GM23338 (cell line): ENCODE data around the gene CCDC197.

Experiments used
- CREB1 ChIP-seq: fragments of 250-450 bp; sonication (Bioruptor Pico); IDR thresholded peaks from 2 replicates; pipeline ENCODE4 v1.5.0; 2020; ENCODE audit warnings: low read depth, mild to moderate bottlenecking, moderate library complexity
- EZH2 ChIP-seq: fragments of 200-600 bp; sonication (generic); IDR thresholded peaks from one replicate; pipeline ENCODE4 v1.8.0; 2017; ENCODE audit warnings: antibody characterized with exemption, mild to moderate bottlenecking, low read depth; ENCODE audit not compliant: unreplicated experiment
- EZH2phosphoT487 ChIP-seq: fragments of 200-600 bp; sonication (generic); IDR thresholded peaks from one replicate; pipeline ENCODE4 v1.8.1; 2018; ENCODE audit warnings: antibody characterized with exemption; ENCODE audit not compliant: unreplicated experiment
- POLR2AphosphoS5 ChIP-seq: IDR thresholded peaks from 2 replicates; pipeline ENCODE4 v1.6.1; 2016; ENCODE audit warnings: antibody characterized with exemption, low read depth
- TF ChIP-seq, protein P1 (sequence below), 2 experiments: fragments of 200-600 bp in 1 of 2; sonication (generic) in 1 of 2; conservative IDR thresholded peaks; 2 replicates each; pipeline versions ENCODE4 v1.5.1 to v1.6.1; 2016 to 2017; ENCODE audit warnings: antibody characterized with exemption in 2 of 2, low read depth in 2 of 2, mild to moderate bottlenecking in 2 of 2, moderate library complexity in 1 of 2

GRCh38 chr14:94049625-94050023 lies 52.5 kb downstream of the CCDC197 start:
- TF ChIP-seq EZH2 (no peak), POLR2AphosphoS5 (no peak), EZH2phosphoT487 (no peak), CREB1 (CRISPR knock-in tag) (no peak)
- TF ChIP-seq, protein P1, sequence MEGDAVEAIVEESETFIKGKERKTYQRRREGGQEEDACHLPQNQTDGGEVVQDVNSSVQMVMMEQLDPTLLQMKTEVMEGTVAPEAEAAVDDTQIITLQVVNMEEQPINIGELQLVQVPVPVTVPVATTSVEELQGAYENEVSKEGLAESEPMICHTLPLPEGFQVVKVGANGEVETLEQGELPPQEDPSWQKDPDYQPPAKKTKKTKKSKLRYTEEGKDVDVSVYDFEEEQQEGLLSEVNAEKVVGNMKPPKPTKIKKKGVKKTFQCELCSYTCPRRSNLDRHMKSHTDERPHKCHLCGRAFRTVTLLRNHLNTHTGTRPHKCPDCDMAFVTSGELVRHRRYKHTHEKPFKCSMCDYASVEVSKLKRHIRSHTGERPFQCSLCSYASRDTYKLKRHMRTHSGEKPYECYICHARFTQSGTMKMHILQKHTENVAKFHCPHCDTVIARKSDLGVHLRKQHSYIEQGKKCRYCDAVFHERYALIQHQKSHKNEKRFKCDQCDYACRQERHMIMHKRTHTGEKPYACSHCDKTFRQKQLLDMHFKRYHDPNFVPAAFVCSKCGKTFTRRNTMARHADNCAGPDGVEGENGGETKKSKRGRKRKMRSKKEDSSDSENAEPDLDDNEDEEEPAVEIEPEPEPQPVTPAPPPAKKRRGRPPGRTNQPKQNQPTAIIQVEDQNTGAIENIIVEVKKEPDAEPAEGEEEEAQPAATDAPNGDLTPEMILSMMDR (conservative IDR thresholded peaks at IDR 0.05; ENCODE audit: low read depth in 2 of 2) = no peak
